ENCODE measurements around the gene PCAT7. TPM values are rescaled to one million over a fixed set of nuclear protein-coding genes. Genes with fewer than 3 reads are reported as not detected.

The PCAT7 gene
- total and polyA plus RNA-seq, 2 of the 4 experiments (the other 2 are of a cell fraction), result not detected

DNA sequence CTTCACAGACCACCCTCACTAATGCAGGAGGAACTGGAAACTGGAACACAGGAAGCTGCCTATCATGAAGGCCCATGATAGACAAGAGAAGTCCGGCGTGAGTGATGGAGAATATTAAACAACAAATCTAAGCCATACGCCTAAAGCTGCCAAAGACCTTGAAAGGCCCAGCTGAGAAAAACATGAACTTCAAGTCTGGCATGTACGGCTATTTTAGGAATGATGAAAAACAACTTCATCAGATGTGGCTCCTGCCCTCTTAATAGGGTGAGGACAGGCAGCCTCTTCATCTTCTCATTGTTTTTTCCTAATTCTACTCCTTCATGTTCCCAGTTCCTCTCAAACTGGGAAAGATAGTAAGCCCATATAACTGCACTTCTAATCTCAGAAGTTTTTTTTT is 64.1 kb downstream of the PCAT7 start:
- Histone ChIP-seq H3K18ac (ENCODE audit: low read depth, low read length) (no peak overlapping the region), H3K27me3 (ENCODE audit: control insufficient read depth, insufficient read depth, low read length) (peaks cover 3% of the 10 kb centered on the region), H4K8ac (ENCODE audit: low read depth in 2 of 2, low read length in 2 of 2) (no peak overlapping the region), H3K14ac (replicated peaks; ENCODE audit: low read depth, low read length) (no peak overlapping the region), H3K4me1 (ENCODE audit: control insufficient read depth, insufficient read depth, low read length) (no peaks in the 10 kb centered on the region), H3K79me1 (ENCODE audit: low read depth in 1 of 2, low read length in 2 of 2) (no peaks in the 10 kb centered on the region), H3K23ac (ENCODE audit: low read depth, low read length) (no peak overlapping the region), H2AK9ac (replicated peaks; ENCODE audit: low read depth, low read length, poor library complexity) (no peak overlapping the region), H4K20me1 (ENCODE audit: insufficient read depth, low read length) (no peaks in the 10 kb centered on the region), H2BK5ac (ENCODE audit: low read depth, low read length, poor library complexity, severe bottlenecking) (no peak overlapping the region), H3K9me3 (ENCODE audit: control insufficient read depth, insufficient read depth, low read length) (no peaks in the 10 kb centered on the region), H3K9me1 (ENCODE audit: insufficient read depth, low read length) (no peaks in the 10 kb centered on the region), H3K27ac (ENCODE audit: insufficient read depth, low read length) (no peak overlapping the region), H3K4me3 (ENCODE audit: insufficient read depth, low read depth, low read length) (no peak overlapping the region), H4K91ac (ENCODE audit: insufficient read depth, low read depth, low read length) (no peak overlapping the region), H3K4me2 (ENCODE audit: low read depth, low read length) (no peak overlapping the region), H2AK5ac (ENCODE audit: low read depth, low read length) (no peak overlapping the region), H3K4ac (ENCODE audit: low read depth, low read length) (no peak overlapping the region), H3K9ac (ENCODE audit: low read depth, low read length) (no peak overlapping the region), H2BK120ac (ENCODE audit: low read depth, low read length) (no peak overlapping the region), H3K36me3 (ENCODE audit: control insufficient read depth, insufficient read depth, low read length) (no peaks in the 10 kb centered on the region), H2BK20ac (ENCODE audit: low read depth, low read length) (no peak overlapping the region), H2AFZ (replicated peaks; ENCODE audit: low read length, poor library complexity) (no peak overlapping the region), H2BK15ac (ENCODE audit: low read depth, low read length) (no peak overlapping the region), H3K56ac (ENCODE audit: extremely low read depth, insufficient read depth, low read length) (no peak overlapping the region), H4K5ac (ENCODE audit: low read depth, low read length) (no peak overlapping the region)
- ChIA-PET POLR2A (ENCODE audit: unreplicated experiment) (no interaction called here), CTCF (no interaction called here)
- BruUV-seq (replicated peaks), result no TSS peak
- in situ Hi-C loops (cut with MboI; ENCODE audit: low sequenced_read_pairs), result no loop called here
- whole genome bisulfite sequencing, 2 experiments (ENCODE audit: extremely low coverage in 2 of 2, insufficient read length in 1 of 2), result 0% methylated on average over 1 of the region's 4 CpGs; no CpG with 5 or more reads in 1 of the 2 experiments
- DNase-seq (no peak), ATAC-seq (ENCODE audit: low read depth) (no peak)
- no peak for TF ChIP-seq MAZ (IDR thresholded peaks at IDR 0.05; ENCODE audit: borderline replicate concordance, low read depth, low read length)
- TF ChIP-seq MAFK (IDR thresholded peaks at IDR 0.05; ENCODE audit: low read depth, low read length), result no peak
- TF ChIP-seq, protein P1, sequence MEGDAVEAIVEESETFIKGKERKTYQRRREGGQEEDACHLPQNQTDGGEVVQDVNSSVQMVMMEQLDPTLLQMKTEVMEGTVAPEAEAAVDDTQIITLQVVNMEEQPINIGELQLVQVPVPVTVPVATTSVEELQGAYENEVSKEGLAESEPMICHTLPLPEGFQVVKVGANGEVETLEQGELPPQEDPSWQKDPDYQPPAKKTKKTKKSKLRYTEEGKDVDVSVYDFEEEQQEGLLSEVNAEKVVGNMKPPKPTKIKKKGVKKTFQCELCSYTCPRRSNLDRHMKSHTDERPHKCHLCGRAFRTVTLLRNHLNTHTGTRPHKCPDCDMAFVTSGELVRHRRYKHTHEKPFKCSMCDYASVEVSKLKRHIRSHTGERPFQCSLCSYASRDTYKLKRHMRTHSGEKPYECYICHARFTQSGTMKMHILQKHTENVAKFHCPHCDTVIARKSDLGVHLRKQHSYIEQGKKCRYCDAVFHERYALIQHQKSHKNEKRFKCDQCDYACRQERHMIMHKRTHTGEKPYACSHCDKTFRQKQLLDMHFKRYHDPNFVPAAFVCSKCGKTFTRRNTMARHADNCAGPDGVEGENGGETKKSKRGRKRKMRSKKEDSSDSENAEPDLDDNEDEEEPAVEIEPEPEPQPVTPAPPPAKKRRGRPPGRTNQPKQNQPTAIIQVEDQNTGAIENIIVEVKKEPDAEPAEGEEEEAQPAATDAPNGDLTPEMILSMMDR (conservative IDR thresholded peaks at IDR 0.05; ENCODE audit: low read depth, low read length), result no peak
- no peak for TF ChIP-seq CEBPB (IDR thresholded peaks at IDR 0.05; ENCODE audit: low read depth, low read length)
- TF ChIP-seq BHLHE40 (IDR thresholded peaks at IDR 0.05; ENCODE audit: low read depth, low read length), result no peak
- TF ChIP-seq RFX5 (IDR thresholded peaks at IDR 0.05; ENCODE audit: low read depth, low read length), result no peak
- no peak for TF ChIP-seq MXI1 (IDR thresholded peaks at IDR 0.05; ENCODE audit: borderline replicate concordance, low read depth, low read length)
- dilution Hi-C loops (cut with HindIII; ENCODE audit: low sequenced_read_pairs, unreplicated experiment), result no loop called here
- intact Hi-C loops (cut with micrococcal nuclease), result no loop called here

Small RNA genes lying within 50 kb of the gene (microRNA-seq; reads per million reads assigned to microRNA genes)
- gene RNU6-669P (ENCODE audit: insufficient read depth, insufficient read length), result not detected

Small RNA genes lying within 50 kb of the gene (small RNA-seq; reads per million reads assigned to genes)
- 0 to 0.60 (median 0) reads per million in 5 experiments for gene RNU6-669P

Other genes starting within 250 kb of the PCAT7 start
- gene NUTM2F, start 226.4 kb upstream of the PCAT7 start, total RNA-seq (2012; rRNA removed), result not detected in 2 replicates
- gene NUTM2F, start 226.4 kb upstream of the PCAT7 start, polyA plus RNA-seq (2012; rRNA removed), result not detected in 2 replicates
- gene FBP2, start 38.7 kb downstream of the PCAT7 start, total RNA-seq (2012; rRNA removed), result not detected in 2 replicates
- not detected in 2 replicates for gene FBP2, start 38.7 kb downstream of the PCAT7 start, polyA plus RNA-seq (2012; rRNA removed)
- not detected in 2 replicates for gene FBP1, start 84.4 kb downstream of the PCAT7 start, total RNA-seq (2012; rRNA removed)
- not detected in 2 replicates for gene FBP1, start 84.4 kb downstream of the PCAT7 start, polyA plus RNA-seq (2012; rRNA removed)
- 38.7 and 38.9 TPM in 2 replicates for gene AOPEP, start 171.6 kb downstream of the PCAT7 start, total RNA-seq (2012; rRNA removed)
- gene AOPEP, start 171.6 kb downstream of the PCAT7 start, polyA plus RNA-seq (2012; rRNA removed), result 34.9 and 38.1 TPM in 2 replicates

All from IMR-90 (cell line).